ENCODE data around the gene VMAC.
A peak's percentile ranks its signal among the peaks of the same experiment; 100 is the strongest.

VMAC gene

GRCh38 chr19:5956323-5956722 is 51.7 kb downstream of the VMAC start:
- H3K36me3 ChIP-seq (ENCODE audit: control insufficient read depth, insufficient read depth, low read length): no peaks in the 10 kb centered on the region
- no peak overlapping the region for H2BK15ac ChIP-seq (replicated peaks; ENCODE audit: low read depth)
- no peak overlapping the region for H2BK5ac ChIP-seq (ENCODE audit: low read length)
- H3K27ac ChIP-seq (ENCODE audit: low read depth, low read length): no peak overlapping the region
- no peak overlapping the region for H3K4me2 ChIP-seq (ENCODE audit: low read length)
- H3K23ac ChIP-seq (ENCODE audit: low read length): no peak overlapping the region
- no peak overlapping the region for H2BK120ac ChIP-seq (ENCODE audit: low read depth, low read length)
- no peak overlapping the region for H3K9ac ChIP-seq (ENCODE audit: low read length)
- no CpG with 5 or more reads among the region's 3 CpGs for WGBS (ENCODE audit: extremely low coverage, insufficient coverage, low lambda C conversion rate)
- H3K4ac ChIP-seq (ENCODE audit: low read depth, low read length): no peak overlapping the region
- no peak overlapping the region for H4K8ac ChIP-seq (ENCODE audit: low read depth, low read length)
- no peak overlapping the region for H4K5ac ChIP-seq (ENCODE audit: low read length)
- H3K4me3 ChIP-seq (ENCODE audit: low read length): no peak overlapping the region
- peak overlapping the region; percentile 22 for H3K56ac ChIP-seq (ENCODE audit: low read length)
- H3K27me3 ChIP-seq (ENCODE audit: insufficient read depth, low read length, poor library complexity): no peaks in the 10 kb centered on the region
- peaks cover 85% of the 10 kb centered on the region for H3K79me2 ChIP-seq (ENCODE audit: control insufficient read depth, insufficient read depth, low read length)
- no peak for DNase-seq
- peaks cover 41% of the 10 kb centered on the region for H3K4me1 ChIP-seq (ENCODE audit: control insufficient read depth, low read depth, low read length)
- H3K18ac ChIP-seq (ENCODE audit: low read length): no peak overlapping the region
- H3K79me1 ChIP-seq (ENCODE audit: low read length): peaks cover 52% of the 10 kb centered on the region
- no peak overlapping the region for H2AK5ac ChIP-seq (ENCODE audit: low read length)

GRCh38 chr19:5956728-5957127 is 52.1 kb downstream of the VMAC start:
- no peak overlapping the region for H2BK5ac ChIP-seq (ENCODE audit: low read length)
- H3K36me3 ChIP-seq (ENCODE audit: control insufficient read depth, insufficient read depth, low read length): no peaks in the 10 kb centered on the region
- no peak overlapping the region for H2BK15ac ChIP-seq (replicated peaks; ENCODE audit: low read depth)
- no peaks in the 10 kb centered on the region for H3K27me3 ChIP-seq (ENCODE audit: insufficient read depth, low read length, poor library complexity)
- H3K4me3 ChIP-seq (ENCODE audit: low read length): no peak overlapping the region
- H3K27ac ChIP-seq (ENCODE audit: low read depth, low read length): no peak overlapping the region
- no peak for DNase-seq
- no peak overlapping the region for H2BK120ac ChIP-seq (ENCODE audit: low read depth, low read length)
- H3K4me1 ChIP-seq (ENCODE audit: control insufficient read depth, low read depth, low read length): peaks cover 37% of the 10 kb centered on the region
- no peak overlapping the region for H3K4ac ChIP-seq (ENCODE audit: low read depth, low read length)
- no peak overlapping the region for H2AK5ac ChIP-seq (ENCODE audit: low read length)
- no peak overlapping the region for H4K8ac ChIP-seq (ENCODE audit: low read depth, low read length)
- no peak overlapping the region for H4K5ac ChIP-seq (ENCODE audit: low read length)
- H3K9ac ChIP-seq (ENCODE audit: low read length): no peak overlapping the region
- peak overlapping the region; percentile 22 for H3K56ac ChIP-seq (ENCODE audit: low read length)
- WGBS (ENCODE audit: extremely low coverage, insufficient coverage, low lambda C conversion rate): no CpG with 5 or more reads among the region's 12 CpGs
- H3K23ac ChIP-seq (ENCODE audit: low read length): no peak overlapping the region
- H3K18ac ChIP-seq (ENCODE audit: low read length): no peak overlapping the region
- peaks cover 50% of the 10 kb centered on the region for H3K79me1 ChIP-seq (ENCODE audit: low read length)
- H3K79me2 ChIP-seq (ENCODE audit: control insufficient read depth, insufficient read depth, low read length): peaks cover 83% of the 10 kb centered on the region
- H3K4me2 ChIP-seq (ENCODE audit: low read length): no peak overlapping the region

GRCh38 chr19:5957170-5957569 is 52.5 kb downstream of the VMAC start:
- H3K4me1 ChIP-seq (ENCODE audit: control insufficient read depth, low read depth, low read length): peaks cover 34% of the 10 kb centered on the region
- H3K79me2 ChIP-seq (ENCODE audit: control insufficient read depth, insufficient read depth, low read length): peaks cover 83% of the 10 kb centered on the region
- H2BK5ac ChIP-seq (ENCODE audit: low read length): no peak overlapping the region
- no peak overlapping the region for H3K9ac ChIP-seq (ENCODE audit: low read length)
- no peak overlapping the region for H2BK120ac ChIP-seq (ENCODE audit: low read depth, low read length)
- H4K5ac ChIP-seq (ENCODE audit: low read length): no peak overlapping the region
- no peaks in the 10 kb centered on the region for H3K36me3 ChIP-seq (ENCODE audit: control insufficient read depth, insufficient read depth, low read length)
- H4K8ac ChIP-seq (ENCODE audit: low read depth, low read length): no peak overlapping the region
- H2AK5ac ChIP-seq (ENCODE audit: low read length): no peak overlapping the region
- no peak overlapping the region for H2BK15ac ChIP-seq (replicated peaks; ENCODE audit: low read depth)
- no peaks in the 10 kb centered on the region for H3K27me3 ChIP-seq (ENCODE audit: insufficient read depth, low read length, poor library complexity)
- no peak overlapping the region for H3K18ac ChIP-seq (ENCODE audit: low read length)
- peaks cover 49% of the 10 kb centered on the region for H3K79me1 ChIP-seq (ENCODE audit: low read length)
- no peak overlapping the region for H3K27ac ChIP-seq (ENCODE audit: low read depth, low read length)
- H3K4me2 ChIP-seq (ENCODE audit: low read length): no peak overlapping the region
- no peak overlapping the region for H3K4me3 ChIP-seq (ENCODE audit: low read length)
- no peak overlapping the region for H3K23ac ChIP-seq (ENCODE audit: low read length)
- no CpG with 5 or more reads among the region's 10 CpGs for WGBS (ENCODE audit: extremely low coverage, insufficient coverage, low lambda C conversion rate)
- no peak for DNase-seq
- no peak overlapping the region for H3K4ac ChIP-seq (ENCODE audit: low read depth, low read length)
- no peak overlapping the region for H3K56ac ChIP-seq (ENCODE audit: low read length)

DNA sequence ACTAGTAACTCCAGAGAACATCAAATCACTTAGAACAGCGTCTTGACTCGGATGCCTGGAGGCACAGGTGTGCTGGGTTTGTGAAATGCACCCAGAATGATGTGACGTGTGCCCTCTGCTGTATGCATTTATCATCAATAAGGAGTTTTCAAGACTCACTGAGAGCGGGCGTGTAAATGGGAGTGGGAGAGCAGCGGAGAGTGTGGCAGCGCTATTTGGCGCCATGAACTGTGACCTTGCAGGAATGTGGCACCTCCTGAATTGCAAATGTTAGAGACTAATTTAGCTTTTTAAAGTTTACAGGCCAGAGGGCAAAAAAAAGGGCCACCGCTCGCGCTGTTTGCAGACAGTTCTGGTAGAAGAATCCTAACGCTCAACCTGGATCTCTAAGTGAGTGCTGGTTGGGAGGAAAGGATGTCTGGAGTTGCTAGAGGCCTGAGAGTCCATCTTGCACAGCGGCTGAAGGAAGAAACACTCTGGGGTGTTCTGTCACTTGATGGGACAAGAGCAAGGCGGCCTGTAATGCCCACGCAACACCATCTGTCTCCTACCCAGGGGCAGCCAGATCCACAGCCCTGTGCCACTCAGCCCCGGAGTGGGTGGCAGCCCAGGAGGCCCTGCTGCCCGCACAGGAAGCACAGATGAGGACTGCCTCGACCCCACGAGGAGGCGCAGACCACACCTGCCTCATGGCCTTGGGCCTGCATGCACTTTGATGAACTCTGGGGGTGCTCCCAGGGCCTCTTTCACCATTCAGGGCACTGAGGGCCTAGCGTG is 53.6 kb downstream of the VMAC start:
- no CpG with 5 or more reads among the region's 21 CpGs for WGBS (ENCODE audit: extremely low coverage, insufficient coverage, low lambda C conversion rate)
- Histone ChIP-seq H3K4me3 (ENCODE audit: low read length) (no peak overlapping the region), H2BK15ac (replicated peaks; ENCODE audit: low read depth) (no peak overlapping the region), H3K4me2 (ENCODE audit: low read length) (no peak overlapping the region), H3K9ac (ENCODE audit: low read length) (peak overlapping the region; percentile 7), H3K36me3 (ENCODE audit: control insufficient read depth, insufficient read depth, low read length) (no peaks in the 10 kb centered on the region), H3K56ac (ENCODE audit: low read length) (no peak overlapping the region), H3K79me1 (ENCODE audit: low read length) (peaks cover 51% of the 10 kb centered on the region), H3K27me3 (ENCODE audit: insufficient read depth, low read length, poor library complexity) (no peaks in the 10 kb centered on the region), H4K8ac (ENCODE audit: low read depth, low read length) (no peak overlapping the region), H4K5ac (ENCODE audit: low read length) (no peak overlapping the region), H2BK120ac (ENCODE audit: low read depth, low read length) (no peak overlapping the region), H3K23ac (ENCODE audit: low read length) (no peak overlapping the region), H3K79me2 (ENCODE audit: control insufficient read depth, insufficient read depth, low read length) (peaks cover 86% of the 10 kb centered on the region), H3K4ac (ENCODE audit: low read depth, low read length) (no peak overlapping the region), H2BK5ac (ENCODE audit: low read length) (no peak overlapping the region), H3K18ac (ENCODE audit: low read length) (no peak overlapping the region), H2AK5ac (ENCODE audit: low read length) (no peak overlapping the region), H3K27ac (ENCODE audit: low read depth, low read length) (no peak overlapping the region), H3K4me1 (ENCODE audit: control insufficient read depth, low read depth, low read length) (peaks cover 27% of the 10 kb centered on the region)
- DNase-seq: peak; percentile 38

DNA sequence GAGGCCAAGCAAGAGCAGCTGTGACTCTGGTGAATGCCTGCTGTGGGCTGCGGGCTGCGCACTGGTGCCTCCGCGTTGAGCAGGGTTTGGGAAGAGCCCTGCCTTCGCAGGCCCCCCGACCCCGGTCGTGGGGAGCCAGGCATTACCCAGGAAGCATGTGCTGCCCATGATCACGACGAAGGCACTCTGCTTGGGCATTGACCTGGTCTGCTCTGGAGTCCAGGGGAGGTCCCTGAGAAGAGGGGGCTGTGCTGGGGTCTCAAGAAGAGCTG is 54.1 kb downstream of the VMAC start:
- H3K4me2 ChIP-seq (ENCODE audit: low read length): no peak overlapping the region
- no peak overlapping the region for H3K23ac ChIP-seq (ENCODE audit: low read length)

More for the DNA sequence above, 54.1 kb downstream of the VMAC start:
- H3K27ac ChIP-seq (ENCODE audit: low read depth, low read length): no peak overlapping the region
- H3K36me3 ChIP-seq (ENCODE audit: control insufficient read depth, insufficient read depth, low read length): no peaks in the 10 kb centered on the region
- peaks cover 86% of the 10 kb centered on the region for H3K79me2 ChIP-seq (ENCODE audit: control insufficient read depth, insufficient read depth, low read length)
- no peaks in the 10 kb centered on the region for H3K27me3 ChIP-seq (ENCODE audit: insufficient read depth, low read length, poor library complexity)
- H2BK5ac ChIP-seq (ENCODE audit: low read length): no peak overlapping the region
- H2BK120ac ChIP-seq (ENCODE audit: low read depth, low read length): no peak overlapping the region
- H2AK5ac ChIP-seq (ENCODE audit: low read length): no peak overlapping the region
- no CpG with 5 or more reads among the region's 10 CpGs for WGBS (ENCODE audit: extremely low coverage, insufficient coverage, low lambda C conversion rate)
- H3K4me1 ChIP-seq (ENCODE audit: control insufficient read depth, low read depth, low read length): peaks cover 23% of the 10 kb centered on the region
- DNase-seq: no peak
- H3K4me3 ChIP-seq (ENCODE audit: low read length): no peak overlapping the region
- H3K56ac ChIP-seq (ENCODE audit: low read length): no peak overlapping the region
- H3K9ac ChIP-seq (ENCODE audit: low read length): peak overlapping the region; percentile 7
- H4K5ac ChIP-seq (ENCODE audit: low read length): no peak overlapping the region
- no peak overlapping the region for H4K8ac ChIP-seq (ENCODE audit: low read depth, low read length)
- peaks cover 49% of the 10 kb centered on the region for H3K79me1 ChIP-seq (ENCODE audit: low read length)
- H3K18ac ChIP-seq (ENCODE audit: low read length): no peak overlapping the region
- H2BK15ac ChIP-seq (replicated peaks; ENCODE audit: low read depth): no peak overlapping the region
- H3K4ac ChIP-seq (ENCODE audit: low read depth, low read length): no peak overlapping the region
